ENCODE measurements around the gene SECISBP2. TPM values are rescaled to one million over a fixed set of nuclear protein-coding genes. Genes with fewer than 3 reads are reported as not detected.

SECISBP2 gene
- total RNA-seq, 1 donor from 2014 or later = 47.3 TPM

DNA sequence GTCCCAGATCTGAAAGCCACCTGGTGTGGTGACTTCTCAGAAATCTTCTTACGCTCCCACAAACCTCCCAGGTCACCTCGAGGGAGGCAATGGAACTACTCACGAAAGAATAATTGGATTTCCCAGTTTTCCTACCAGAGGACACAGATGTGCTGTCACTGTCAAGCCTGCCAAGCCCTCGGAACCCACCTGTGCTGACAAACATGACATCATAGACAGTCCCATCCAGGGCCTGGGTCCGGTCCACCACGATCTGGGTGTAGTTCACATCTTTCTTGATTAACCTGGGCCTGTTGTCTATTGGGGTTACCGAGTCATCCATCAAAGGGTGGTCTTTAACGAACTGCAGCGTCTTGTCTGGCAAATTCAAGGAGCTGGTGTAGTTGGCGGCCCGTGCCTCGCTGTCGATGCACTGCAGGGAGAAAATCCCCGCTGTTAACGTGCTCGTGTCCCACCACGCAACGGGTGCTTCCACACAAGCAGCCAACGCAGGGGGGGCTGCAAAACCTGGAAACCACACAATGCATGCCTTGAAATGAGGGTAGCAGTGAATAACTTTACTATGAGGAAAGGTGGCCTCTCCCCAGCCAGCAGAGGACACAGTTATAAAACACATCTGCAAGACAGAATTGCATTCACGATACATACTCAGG, 69.0 kb downstream of the SECISBP2 start:
- DNase-seq (ENCODE audit: low read depth) = no peak
- TF ChIP-seq, protein P1, sequence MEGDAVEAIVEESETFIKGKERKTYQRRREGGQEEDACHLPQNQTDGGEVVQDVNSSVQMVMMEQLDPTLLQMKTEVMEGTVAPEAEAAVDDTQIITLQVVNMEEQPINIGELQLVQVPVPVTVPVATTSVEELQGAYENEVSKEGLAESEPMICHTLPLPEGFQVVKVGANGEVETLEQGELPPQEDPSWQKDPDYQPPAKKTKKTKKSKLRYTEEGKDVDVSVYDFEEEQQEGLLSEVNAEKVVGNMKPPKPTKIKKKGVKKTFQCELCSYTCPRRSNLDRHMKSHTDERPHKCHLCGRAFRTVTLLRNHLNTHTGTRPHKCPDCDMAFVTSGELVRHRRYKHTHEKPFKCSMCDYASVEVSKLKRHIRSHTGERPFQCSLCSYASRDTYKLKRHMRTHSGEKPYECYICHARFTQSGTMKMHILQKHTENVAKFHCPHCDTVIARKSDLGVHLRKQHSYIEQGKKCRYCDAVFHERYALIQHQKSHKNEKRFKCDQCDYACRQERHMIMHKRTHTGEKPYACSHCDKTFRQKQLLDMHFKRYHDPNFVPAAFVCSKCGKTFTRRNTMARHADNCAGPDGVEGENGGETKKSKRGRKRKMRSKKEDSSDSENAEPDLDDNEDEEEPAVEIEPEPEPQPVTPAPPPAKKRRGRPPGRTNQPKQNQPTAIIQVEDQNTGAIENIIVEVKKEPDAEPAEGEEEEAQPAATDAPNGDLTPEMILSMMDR (IDR thresholded peaks at IDR 0.05; ENCODE audit: insufficient read depth, low read length, poor library complexity, severe bottlenecking) = no peak
- no peak overlapping the region for H3K4me3 ChIP-seq (ENCODE audit: low read depth, low read length)
- H3K27me3 ChIP-seq (ENCODE audit: control insufficient read depth, insufficient read depth, low read length) = no peaks in the 10 kb centered on the region
- peaks cover 2% of the 10 kb centered on the region for H3K36me3 ChIP-seq (ENCODE audit: control insufficient read depth, insufficient read depth, low read length)

- no peak for DNase-seq (ENCODE audit: low read depth)
- TF ChIP-seq, protein P1 (IDR thresholded peaks at IDR 0.05; ENCODE audit: insufficient read depth, low read length, poor library complexity, severe bottlenecking) = no peak
- Histone ChIP-seq H3K27me3 (ENCODE audit: control insufficient read depth, insufficient read depth, low read length) (no peaks in the 10 kb centered on the region), H3K4me3 (ENCODE audit: low read depth, low read length) (no peak overlapping the region), H3K36me3 (ENCODE audit: control insufficient read depth, insufficient read depth, low read length) (peaks cover 2% of the 10 kb centered on the region)
Measured at GRCh38 chr9:89388084-89388867, 70.0 kb downstream of the SECISBP2 start.

- TF ChIP-seq, protein P1 (IDR thresholded peaks at IDR 0.05; ENCODE audit: insufficient read depth, low read length, poor library complexity, severe bottlenecking) = no peak
- H3K36me3 ChIP-seq (ENCODE audit: control insufficient read depth, insufficient read depth, low read length) = peaks cover 2% of the 10 kb centered on the region
- no peak for DNase-seq (ENCODE audit: low read depth)
- H3K27me3 ChIP-seq (ENCODE audit: control insufficient read depth, insufficient read depth, low read length) = no peaks in the 10 kb centered on the region
- no peak overlapping the region for H3K4me3 ChIP-seq (ENCODE audit: low read depth, low read length)
Measured at GRCh38 chr9:89388868-89389177, 70.5 kb downstream of the SECISBP2 start.

- H3K4me3 ChIP-seq (ENCODE audit: low read depth, low read length) = no peak overlapping the region
- no peak for DNase-seq (ENCODE audit: low read depth)
- peaks cover 2% of the 10 kb centered on the region for H3K36me3 ChIP-seq (ENCODE audit: control insufficient read depth, insufficient read depth, low read length)
- TF ChIP-seq, protein P1 (IDR thresholded peaks at IDR 0.05; ENCODE audit: insufficient read depth, low read length, poor library complexity, severe bottlenecking) = no peak
- no peaks in the 10 kb centered on the region for H3K27me3 ChIP-seq (ENCODE audit: control insufficient read depth, insufficient read depth, low read length)
Measured at GRCh38 chr9:89390068-89390555, 71.8 kb downstream of the SECISBP2 start.

- Histone ChIP-seq H3K27me3 (ENCODE audit: control insufficient read depth, insufficient read depth, low read length) (no peaks in the 10 kb centered on the region), H3K36me3 (ENCODE audit: control insufficient read depth, insufficient read depth, low read length) (peaks cover 2% of the 10 kb centered on the region), H3K4me3 (ENCODE audit: low read depth, low read length) (no peak overlapping the region)
- no peak for DNase-seq (ENCODE audit: low read depth)
- TF ChIP-seq, protein P1 (IDR thresholded peaks at IDR 0.05; ENCODE audit: insufficient read depth, low read length, poor library complexity, severe bottlenecking) = no peak
Measured at GRCh38 chr9:89390578-89391116, 72.3 kb downstream of the SECISBP2 start.

All from kidney epithelial cell (primary cell).